GM19324 (cell line): ENCODE results near the gene DAAM2.

ENCODE experiments used
- ATAC-seq: cut with Tn5 transposase; IDR thresholded peaks from one replicate; pipeline ENCODE4 v1.9.1; 2021; ENCODE audit warnings: mild to moderate bottlenecking, moderate library complexity; ENCODE audit not compliant: unreplicated experiment, low FRiP score

The DAAM2 gene

DNA sequence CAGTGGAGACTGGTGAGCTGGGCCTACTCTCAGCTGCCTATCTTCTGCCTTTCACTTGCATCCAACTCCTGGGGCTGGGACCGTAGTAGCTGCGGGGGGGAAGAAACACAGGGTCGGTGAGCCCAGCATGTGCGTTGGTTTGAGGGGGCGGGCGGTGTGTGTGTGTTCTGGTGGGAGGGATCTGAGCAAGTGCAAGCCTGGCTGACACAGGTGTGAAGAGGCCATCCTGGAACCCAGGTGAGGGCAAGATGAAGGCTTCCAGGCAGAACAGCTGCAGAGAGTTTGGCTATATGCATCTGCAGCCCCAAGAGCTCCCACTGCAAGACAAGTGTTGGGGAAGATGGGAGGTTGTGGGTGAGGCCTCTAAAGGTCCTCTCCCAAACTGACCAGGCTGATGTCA, 111.5 kb downstream of the DAAM2 start:
- ATAC-seq: no peak

GRCh38 chr6:39904946-39905639, 112.9 kb downstream of the DAAM2 start:
- ATAC-seq: no peak

- ATAC-seq: no peak
These were observed 113.4 kb downstream of the DAAM2 start for GRCh38 chr6:39905640-39905975.

GRCh38 chr6:39906318-39906761, 114.2 kb downstream of the DAAM2 start:
- ATAC-seq: no peak

DNA sequence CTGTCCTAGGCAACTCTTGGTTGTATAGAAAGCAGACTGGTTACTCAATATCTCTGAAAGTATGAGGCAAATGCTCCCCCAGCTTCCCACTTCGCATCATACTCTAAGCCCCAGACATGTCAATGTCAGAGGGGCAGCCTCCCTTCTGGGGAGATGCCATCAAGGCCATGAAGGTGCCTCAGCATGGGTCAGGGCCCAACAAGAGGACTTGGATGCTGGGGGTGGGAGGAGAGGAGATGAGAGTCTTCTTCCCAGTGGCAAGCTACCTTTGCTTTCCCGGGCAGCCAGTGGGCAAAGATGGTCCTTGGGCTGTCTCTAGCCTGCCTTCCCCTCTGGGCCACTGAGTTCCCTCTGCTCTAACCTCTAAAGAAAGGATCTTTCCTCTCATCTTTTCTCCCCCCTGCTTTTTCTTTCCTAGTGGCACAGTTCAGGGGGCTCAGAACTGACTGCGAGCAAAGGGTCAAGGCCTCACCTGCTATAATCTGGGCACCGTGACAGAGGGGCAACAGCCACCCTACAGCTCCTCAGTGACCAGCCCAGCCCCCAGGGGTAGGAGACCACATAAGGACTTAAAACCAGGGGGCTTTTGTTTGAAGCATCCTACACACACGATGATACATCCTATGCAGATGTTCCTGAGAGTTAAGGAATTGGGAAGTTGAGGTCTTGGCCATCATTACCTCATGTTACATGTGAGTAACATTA, 115.8 kb downstream of the DAAM2 start:
- no peak for ATAC-seq

GRCh38 chr6:39908838-39909583, 116.8 kb downstream of the DAAM2 start:
- ATAC-seq: no peak

DNA sequence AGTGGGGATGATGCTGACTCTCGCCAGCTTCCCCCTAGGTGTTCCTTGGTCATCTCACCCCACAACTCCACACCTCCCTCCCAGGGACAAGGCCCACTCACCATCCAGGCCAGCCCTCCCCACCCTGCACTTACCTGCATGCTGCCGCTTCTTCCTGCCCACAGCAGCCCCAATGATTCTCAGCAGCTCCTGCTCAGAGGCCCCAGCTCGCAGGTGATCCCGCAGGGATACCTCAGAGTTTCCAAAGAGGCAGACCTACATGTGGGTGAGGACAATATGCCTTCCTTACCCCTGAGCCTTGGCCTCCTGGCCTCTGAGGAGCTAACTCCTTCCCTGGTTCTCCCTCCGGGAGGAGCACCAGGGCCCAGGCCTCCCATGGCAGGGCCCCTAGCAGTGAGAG, 117.5 kb downstream of the DAAM2 start:
- no peak for ATAC-seq

DNA sequence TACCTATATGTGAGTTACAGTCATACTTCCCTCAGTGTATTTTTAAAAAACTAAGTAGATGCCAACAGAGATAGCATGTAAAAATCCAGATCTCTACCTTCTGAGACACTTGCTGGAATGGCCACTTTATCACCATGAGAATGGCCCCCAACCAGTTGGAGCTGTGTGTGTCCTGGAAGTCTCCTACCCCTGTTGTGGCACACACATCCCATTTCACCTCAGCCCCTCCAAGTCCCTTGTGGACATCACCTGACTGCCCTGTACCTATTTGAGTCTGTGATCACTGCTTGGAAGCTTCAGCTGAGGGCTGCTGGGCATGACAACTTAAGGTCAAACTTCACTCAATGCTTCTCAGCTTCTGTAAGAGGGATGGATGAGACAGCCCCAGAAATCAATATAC, 118.0 kb downstream of the DAAM2 start:
- no peak for ATAC-seq

GRCh38 chr6:39910744-39911143, 118.6 kb downstream of the DAAM2 start:
- ATAC-seq: no peak

GRCh38 chr6:39911513-39912125, 119.4 kb downstream of the DAAM2 start:
- ATAC-seq: no peak

DNA sequence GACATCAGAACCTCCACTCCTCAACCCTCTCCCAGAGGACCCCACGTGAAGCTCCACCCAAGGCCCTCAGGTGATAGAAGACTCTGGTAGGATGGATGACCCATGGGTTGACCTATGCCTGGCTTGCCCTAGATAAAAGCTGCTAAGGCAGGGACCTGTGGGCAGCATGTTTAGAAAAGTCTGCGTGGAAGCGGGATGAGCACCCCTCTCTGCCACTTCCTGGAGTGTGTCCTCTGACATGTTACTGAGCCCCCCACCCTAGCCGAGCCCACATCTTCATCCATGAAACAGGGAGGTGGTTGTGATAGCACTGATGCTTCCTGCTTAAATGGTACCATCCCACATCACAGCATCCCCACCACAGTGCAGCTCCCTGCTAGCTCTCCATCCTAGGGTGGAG, 120.3 kb downstream of the DAAM2 start:
- no peak for ATAC-seq

DNA sequence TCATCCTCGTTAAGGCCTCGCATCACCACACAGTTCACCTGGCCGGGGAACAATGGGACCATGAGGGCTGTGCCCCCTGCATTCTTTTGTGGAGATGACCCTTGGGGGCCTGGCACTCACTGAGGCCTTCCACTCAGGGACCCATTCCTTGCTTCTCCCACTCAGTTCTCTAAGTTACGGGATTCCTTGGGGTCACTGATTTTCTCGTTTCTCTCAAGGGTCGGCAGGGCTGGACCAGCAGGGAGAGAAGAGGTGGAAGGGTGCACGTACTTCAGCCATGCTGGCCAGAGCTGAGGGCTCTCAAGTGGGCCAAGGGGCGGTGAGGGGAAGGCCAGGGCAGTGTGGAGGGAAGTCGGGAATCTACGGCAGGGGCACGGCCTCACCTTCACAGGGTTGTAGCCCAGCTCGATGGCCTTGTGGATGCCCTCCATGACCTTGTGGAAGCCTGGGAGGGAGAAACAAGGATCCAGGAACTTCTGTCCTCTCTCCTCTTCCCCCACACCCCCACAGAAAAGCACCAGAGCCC, 121.3 kb downstream of the DAAM2 start:
- no peak for ATAC-seq

GRCh38 chr6:39914239-39914638, 122.1 kb downstream of the DAAM2 start:
- ATAC-seq: no peak

- ATAC-seq: no peak
These were observed 123.7 kb downstream of the DAAM2 start for GRCh38 chr6:39915866-39916265.

- no peak for ATAC-seq
These were observed 125.2 kb downstream of the DAAM2 start for GRCh38 chr6:39917329-39917728.

DNA sequence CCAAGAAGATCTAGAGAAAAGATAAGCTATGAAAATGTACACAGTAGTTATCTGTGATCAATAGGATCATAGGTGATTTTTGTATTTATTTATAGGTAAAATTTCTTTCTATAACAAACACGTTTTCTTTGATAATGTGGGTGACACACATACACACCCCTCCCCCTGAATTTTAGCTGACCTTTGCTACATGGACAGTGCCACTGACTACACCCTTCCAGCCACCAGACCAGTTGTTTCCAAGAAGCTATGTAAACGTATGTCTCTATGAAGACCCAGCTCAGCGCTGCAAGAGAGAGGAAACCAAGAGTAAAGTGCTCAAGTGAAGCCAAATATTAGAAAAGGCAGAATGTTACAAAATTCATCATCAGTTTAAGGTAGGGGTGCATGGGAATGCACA, 125.8 kb downstream of the DAAM2 start:
- ATAC-seq: no peak

GRCh38 chr6:39918831-39919230, 126.7 kb downstream of the DAAM2 start:
- ATAC-seq: no peak

DNA sequence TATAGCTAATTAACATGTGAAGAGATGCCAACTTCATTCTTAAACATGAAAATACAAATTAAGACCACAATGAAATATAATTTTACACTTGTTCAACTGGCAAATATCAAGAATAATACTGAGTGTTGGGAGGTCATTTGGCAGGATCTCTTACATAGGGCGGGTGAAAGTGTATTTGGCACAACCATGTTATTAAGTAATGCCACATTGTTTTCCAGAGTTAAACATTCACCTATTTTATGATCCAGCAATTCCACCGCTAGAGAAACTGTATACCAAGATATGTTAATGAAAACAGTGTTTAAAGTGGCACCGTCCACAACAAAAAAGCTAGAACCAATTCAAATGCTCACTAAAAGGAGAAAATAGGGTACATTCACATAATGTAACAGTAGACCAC, 128.0 kb downstream of the DAAM2 start:
- ATAC-seq: no peak

- no peak for ATAC-seq
These were observed 130.6 kb downstream of the DAAM2 start for GRCh38 chr6:39922821-39923220.

- ATAC-seq: no peak
These were observed 131.2 kb downstream of the DAAM2 start for GRCh38 chr6:39923394-39923793.

DNA sequence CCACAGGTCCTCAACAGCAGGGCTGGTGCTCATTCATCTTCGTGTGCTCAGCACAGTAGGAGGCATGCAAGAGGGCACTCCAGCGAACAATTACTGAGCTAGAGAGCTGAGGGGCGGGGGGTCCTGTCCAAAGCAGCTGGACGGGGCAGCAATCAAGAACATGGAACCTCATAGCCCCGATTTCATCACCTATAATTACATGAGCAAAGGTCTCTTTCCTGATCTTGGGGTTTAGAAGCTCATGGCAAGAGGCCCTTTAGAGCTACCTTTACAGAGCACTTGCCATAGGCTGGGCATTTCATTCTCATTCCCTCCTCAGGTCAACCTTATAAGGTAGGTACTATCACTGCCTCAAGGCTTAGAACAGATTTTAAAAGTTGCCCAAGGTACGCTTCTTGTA, 131.7 kb downstream of the DAAM2 start:
- ATAC-seq: no peak
